ENCODE measurements around the gene NKX3-2.

NKX3-2 gene

DNA sequence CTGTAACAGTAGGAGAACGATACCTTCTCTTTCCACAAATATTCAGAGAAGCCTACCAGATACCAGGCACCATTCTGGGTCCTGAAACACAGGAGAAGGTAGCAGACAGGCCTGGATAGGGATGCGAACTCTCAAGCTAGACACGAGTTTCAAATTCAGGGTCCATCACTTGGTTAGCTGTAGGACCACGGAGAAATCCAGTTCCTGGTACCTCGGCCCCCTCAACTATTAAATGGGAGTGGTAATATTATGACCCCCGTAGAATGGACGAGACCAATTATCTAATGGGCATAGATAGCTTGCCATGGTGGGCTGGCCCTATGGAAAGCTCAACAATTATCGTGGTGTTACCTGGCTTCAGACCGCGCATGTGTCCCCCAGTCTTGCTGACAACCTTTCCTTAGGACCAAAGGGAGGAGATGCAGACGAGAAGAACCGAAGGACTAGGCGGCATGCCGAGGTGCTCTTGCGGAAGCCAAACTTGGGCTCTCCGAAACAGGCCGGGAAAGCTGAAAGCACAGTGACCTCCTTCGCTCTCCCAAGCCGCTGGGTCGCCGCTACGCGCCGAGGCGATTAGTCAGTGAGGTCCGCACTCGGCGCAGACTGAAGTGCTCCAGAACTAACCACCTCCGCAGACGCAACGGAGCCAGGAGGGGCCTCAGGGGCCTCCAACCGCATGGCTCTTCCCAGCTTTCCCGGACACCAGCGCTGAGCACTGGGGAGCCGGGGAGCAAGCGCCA, 19.6 kb downstream of the NKX3-2 start:
- no peaks in the 10 kb centered on the region for H3F3A ChIP-seq (ENCODE audit: low read depth)
- H3K4me3 ChIP-seq (ENCODE audit: low read length, poor library complexity, severe bottlenecking), result no peak overlapping the region
- no peaks in the 10 kb centered on the region for H3K4me1 ChIP-seq (ENCODE audit: insufficient read depth, low read length, poor library complexity, severe bottlenecking)
- no peaks in the 10 kb centered on the region for H4K20me1 ChIP-seq (ENCODE audit: insufficient read depth, low read length, poor library complexity, severe bottlenecking)
- no peaks in the 10 kb centered on the region for H3K9me3 ChIP-seq (ENCODE audit: insufficient read depth, low read depth, low read length)
- no peaks in the 10 kb centered on the region for H3K27me3 ChIP-seq (ENCODE audit: insufficient read depth, low read length, poor library complexity, severe bottlenecking)
- H3K4me2 ChIP-seq (ENCODE audit: low read depth, low read length, poor library complexity, severe bottlenecking), result no peak overlapping the region
- no peak overlapping the region for H2AFZ ChIP-seq (ENCODE audit: low read length)
- H3K79me2 ChIP-seq (ENCODE audit: insufficient read depth, low read length), result no peaks in the 10 kb centered on the region
- no peaks in the 10 kb centered on the region for H3K9me2 ChIP-seq (replicated peaks; ENCODE audit: low read depth, low read length)
- TF ChIP-seq, protein P1, sequence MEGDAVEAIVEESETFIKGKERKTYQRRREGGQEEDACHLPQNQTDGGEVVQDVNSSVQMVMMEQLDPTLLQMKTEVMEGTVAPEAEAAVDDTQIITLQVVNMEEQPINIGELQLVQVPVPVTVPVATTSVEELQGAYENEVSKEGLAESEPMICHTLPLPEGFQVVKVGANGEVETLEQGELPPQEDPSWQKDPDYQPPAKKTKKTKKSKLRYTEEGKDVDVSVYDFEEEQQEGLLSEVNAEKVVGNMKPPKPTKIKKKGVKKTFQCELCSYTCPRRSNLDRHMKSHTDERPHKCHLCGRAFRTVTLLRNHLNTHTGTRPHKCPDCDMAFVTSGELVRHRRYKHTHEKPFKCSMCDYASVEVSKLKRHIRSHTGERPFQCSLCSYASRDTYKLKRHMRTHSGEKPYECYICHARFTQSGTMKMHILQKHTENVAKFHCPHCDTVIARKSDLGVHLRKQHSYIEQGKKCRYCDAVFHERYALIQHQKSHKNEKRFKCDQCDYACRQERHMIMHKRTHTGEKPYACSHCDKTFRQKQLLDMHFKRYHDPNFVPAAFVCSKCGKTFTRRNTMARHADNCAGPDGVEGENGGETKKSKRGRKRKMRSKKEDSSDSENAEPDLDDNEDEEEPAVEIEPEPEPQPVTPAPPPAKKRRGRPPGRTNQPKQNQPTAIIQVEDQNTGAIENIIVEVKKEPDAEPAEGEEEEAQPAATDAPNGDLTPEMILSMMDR (conservative IDR thresholded peaks at IDR 0.05; ENCODE audit: low read length), result no peak
- no peaks in the 10 kb centered on the region for H3K36me3 ChIP-seq (ENCODE audit: insufficient read depth, low read length)
- no peak overlapping the region for H3K9ac ChIP-seq (ENCODE audit: low read depth, low read length, poor library complexity, severe bottlenecking)

DNA sequence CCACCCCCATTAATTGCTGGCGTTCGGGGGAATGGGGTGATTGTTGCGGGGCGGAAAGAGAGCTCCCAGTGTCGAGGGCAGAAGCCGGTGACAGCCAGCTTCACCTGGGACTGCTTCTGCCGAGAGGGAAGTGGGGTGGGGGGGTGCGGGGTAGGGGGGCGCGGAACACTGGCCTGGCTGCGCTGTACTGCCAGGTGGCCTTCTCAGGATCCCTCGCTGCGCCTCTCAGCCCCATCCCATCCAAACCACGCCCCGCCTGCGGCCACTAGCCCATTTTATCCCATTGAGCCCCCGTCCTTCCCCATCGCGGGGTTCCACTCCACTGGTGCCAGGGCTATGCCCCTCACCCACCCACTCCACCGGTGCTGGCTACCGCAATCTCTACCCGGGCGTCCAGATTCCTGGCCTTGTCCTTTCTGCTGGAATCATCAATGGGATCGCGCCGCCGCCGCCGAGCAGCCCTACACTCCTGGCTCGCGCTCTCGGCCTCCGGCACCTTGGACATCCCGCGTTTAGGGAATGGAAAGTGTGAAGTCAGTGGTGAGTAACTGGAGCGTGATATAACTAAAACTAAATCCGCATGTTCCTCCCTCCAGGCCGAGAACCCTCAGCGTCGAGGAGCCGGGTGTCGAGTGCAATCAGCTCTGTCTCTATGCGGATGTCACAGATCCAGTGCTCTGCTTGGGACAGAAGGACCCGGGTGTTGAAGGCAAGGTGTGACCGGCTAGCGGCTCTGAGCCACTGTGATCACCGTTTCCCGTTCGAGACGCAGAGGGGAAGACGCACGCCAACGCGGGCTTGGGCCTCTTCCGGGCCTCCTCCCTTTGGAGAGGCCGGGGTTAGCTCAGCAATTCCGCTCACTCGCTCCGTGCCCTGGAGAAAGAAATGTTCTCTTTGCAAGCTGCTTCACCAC, 20.5 kb downstream of the NKX3-2 start:
- Histone ChIP-seq H3K9me2 (replicated peaks; ENCODE audit: low read depth, low read length) (no peaks in the 10 kb centered on the region), H3K4me2 (ENCODE audit: low read depth, low read length, poor library complexity, severe bottlenecking) (no peak overlapping the region), H3F3A (ENCODE audit: low read depth) (no peaks in the 10 kb centered on the region), H3K9me3 (ENCODE audit: insufficient read depth, low read depth, low read length) (no peaks in the 10 kb centered on the region), H3K36me3 (ENCODE audit: insufficient read depth, low read length) (no peaks in the 10 kb centered on the region), H3K27me3 (ENCODE audit: insufficient read depth, low read length, poor library complexity, severe bottlenecking) (no peaks in the 10 kb centered on the region), H3K9ac (ENCODE audit: low read depth, low read length, poor library complexity, severe bottlenecking) (no peak overlapping the region), H2AFZ (ENCODE audit: low read length) (no peak overlapping the region), H3K79me2 (ENCODE audit: insufficient read depth, low read length) (no peaks in the 10 kb centered on the region), H4K20me1 (ENCODE audit: insufficient read depth, low read length, poor library complexity, severe bottlenecking) (no peaks in the 10 kb centered on the region), H3K4me3 (ENCODE audit: low read length, poor library complexity, severe bottlenecking) (no peak overlapping the region), H3K4me1 (ENCODE audit: insufficient read depth, low read length, poor library complexity, severe bottlenecking) (no peaks in the 10 kb centered on the region)
- TF ChIP-seq, protein P1 (conservative IDR thresholded peaks at IDR 0.05; ENCODE audit: low read length), result no peak
- TF ChIP-seq EZH2phosphoT487 (IDR thresholded peaks at IDR 0.05; ENCODE audit: borderline replicate concordance), result no peak

- Histone ChIP-seq H3K4me3 (ENCODE audit: low read length, poor library complexity, severe bottlenecking) (no peak overlapping the region), H3K27me3 (ENCODE audit: insufficient read depth, low read length, poor library complexity, severe bottlenecking) (no peaks in the 10 kb centered on the region), H4K20me1 (ENCODE audit: insufficient read depth, low read length, poor library complexity, severe bottlenecking) (no peaks in the 10 kb centered on the region), H3K36me3 (ENCODE audit: insufficient read depth, low read length) (no peaks in the 10 kb centered on the region), H3K9ac (ENCODE audit: low read depth, low read length, poor library complexity, severe bottlenecking) (no peak overlapping the region), H3K9me3 (ENCODE audit: insufficient read depth, low read depth, low read length) (no peaks in the 10 kb centered on the region), H2AFZ (ENCODE audit: low read length) (no peak overlapping the region), H3F3A (ENCODE audit: low read depth) (no peaks in the 10 kb centered on the region), H3K9me2 (replicated peaks; ENCODE audit: low read depth, low read length) (no peaks in the 10 kb centered on the region), H3K4me2 (ENCODE audit: low read depth, low read length, poor library complexity, severe bottlenecking) (no peak overlapping the region), H3K4me1 (ENCODE audit: insufficient read depth, low read length, poor library complexity, severe bottlenecking) (no peaks in the 10 kb centered on the region), H3K79me2 (ENCODE audit: insufficient read depth, low read length) (no peaks in the 10 kb centered on the region)
- TF ChIP-seq, protein P1 (conservative IDR thresholded peaks at IDR 0.05; ENCODE audit: low read length), result no peak
- no peak for TF ChIP-seq EZH2phosphoT487 (IDR thresholded peaks at IDR 0.05; ENCODE audit: borderline replicate concordance)
Measured at GRCh38 chr4:13523105-13523477, 21.2 kb downstream of the NKX3-2 start.
